ENCODE data around the gene DHX32. TPM values are rescaled to one million over a fixed set of nuclear protein-coding genes. Genes with fewer than 3 reads are reported as not detected.

The DHX32 gene
- total RNA-seq, 4 donors from 2014 or later = 40.0 to 53.2 (median 44.5) TPM

DNA sequence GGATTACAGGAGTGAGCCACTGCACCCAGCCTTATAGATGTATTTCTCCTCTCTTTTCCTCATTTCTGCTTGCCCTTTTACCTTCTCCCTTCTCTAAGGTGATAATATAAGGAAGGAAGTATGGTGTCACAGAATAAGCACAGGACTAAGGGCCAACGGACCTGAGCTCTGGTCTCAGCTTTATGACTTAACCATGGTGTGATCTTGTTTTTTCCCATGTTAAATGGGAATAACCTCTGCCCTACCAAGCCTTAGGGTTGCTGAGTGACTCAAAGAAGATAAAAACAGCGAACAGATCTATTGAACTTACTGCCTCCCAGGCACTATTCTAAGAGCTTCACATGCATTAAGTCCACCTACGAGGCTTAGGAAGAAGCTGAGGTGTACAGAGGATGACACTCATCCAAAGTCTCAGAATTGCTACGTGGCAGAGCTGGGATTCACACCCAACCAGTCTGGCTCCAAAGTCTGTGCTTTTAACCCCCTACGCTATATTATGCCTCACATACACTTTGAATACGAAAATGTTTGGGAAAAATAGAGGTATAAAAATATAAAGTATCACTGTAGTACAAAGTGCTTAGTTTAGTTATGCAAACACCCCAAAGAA lies 63.6 kb downstream of the DHX32 start:
- DNase-seq (ENCODE audit: low spot score in 2 of 2) = no peak
- 88% methylated on average over 6 of the region's 6 CpGs for WGBS
- Histone ChIP-seq H3K9me3 (no peaks in the 10 kb centered on the region), H3K4me3 (no peak overlapping the region), H3K36me3 (peaks cover 31% of the 10 kb centered on the region), H3K27ac (no peak overlapping the region), H3K4me1 (peaks cover 17% of the 10 kb centered on the region), H3K27me3 (no peaks in the 10 kb centered on the region)
- TF ChIP-seq CTCF (IDR thresholded peaks at IDR 0.05) (no peak), EP300 (IDR thresholded peaks at IDR 0.05) (no peak), POLR2A (IDR thresholded peaks at IDR 0.05) (no peak), POLR2AphosphoS5 (IDR thresholded peaks at IDR 0.05) (no peak)

- no peak for TF ChIP-seq POLR2A (IDR thresholded peaks at IDR 0.05)
- no peak for TF ChIP-seq EP300 (IDR thresholded peaks at IDR 0.05)
- no peak for TF ChIP-seq POLR2AphosphoS5 (IDR thresholded peaks at IDR 0.05)
- no peaks in the 10 kb centered on the region for H3K27me3 ChIP-seq
- WGBS = 94% methylated on average over 4 of the region's 4 CpGs
- H3K27ac ChIP-seq = no peak overlapping the region
- H3K4me1 ChIP-seq = peaks cover 8% of the 10 kb centered on the region
- no peak for DNase-seq (ENCODE audit: low spot score in 2 of 2)
- H3K9me3 ChIP-seq = no peaks in the 10 kb centered on the region
- H3K4me3 ChIP-seq = no peak overlapping the region
- peaks cover 37% of the 10 kb centered on the region for H3K36me3 ChIP-seq
Measured at GRCh38 chr10:125816548-125816947, 64.5 kb downstream of the DHX32 start.

- DNase-seq (ENCODE audit: low spot score in 2 of 2) = no peak
- Histone ChIP-seq H3K27me3 (no peaks in the 10 kb centered on the region), H3K36me3 (peaks cover 44% of the 10 kb centered on the region), H3K4me3 (no peak overlapping the region), H3K27ac (no peak overlapping the region), H3K9me3 (no peaks in the 10 kb centered on the region), H3K4me1 (peaks cover 2% of the 10 kb centered on the region)
- 75% methylated on average over 1 of the region's 1 CpG for WGBS
- TF ChIP-seq CTCF (IDR thresholded peaks at IDR 0.05) = no peak
- no peak for TF ChIP-seq POLR2AphosphoS5 (IDR thresholded peaks at IDR 0.05)
- TF ChIP-seq EP300 (IDR thresholded peaks at IDR 0.05) = no peak
- TF ChIP-seq POLR2A (IDR thresholded peaks at IDR 0.05) = no peak
Measured at GRCh38 chr10:125815764-125816163, 65.3 kb downstream of the DHX32 start.

DNA sequence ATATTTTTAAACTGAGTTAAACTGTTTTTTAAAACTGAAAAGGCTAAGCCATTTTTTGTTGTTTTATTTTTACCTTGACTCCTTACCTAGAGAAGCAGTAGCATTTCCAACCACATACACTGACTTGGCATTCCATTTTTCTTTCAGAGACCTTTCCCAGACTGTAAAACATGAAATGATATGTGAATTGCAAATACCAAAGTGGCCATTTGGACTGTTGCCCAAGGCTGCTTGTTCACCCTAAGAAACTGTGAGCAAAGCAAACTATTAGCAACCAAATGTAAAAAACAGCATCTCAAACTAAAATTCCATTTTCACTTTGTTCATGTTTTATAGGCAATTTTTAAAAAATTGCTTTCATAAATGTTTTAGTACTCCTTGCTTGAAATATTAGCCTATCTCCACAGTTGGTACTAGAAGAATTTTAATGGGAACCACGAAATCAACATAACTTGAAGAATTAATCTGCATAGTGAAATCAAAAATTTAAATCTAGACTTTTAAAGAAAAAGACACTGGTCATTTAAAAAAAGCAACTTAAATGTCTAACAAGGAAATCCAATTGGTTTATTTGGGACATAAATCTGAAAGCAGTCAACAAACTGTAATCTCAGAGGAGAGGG lies 68.9 kb downstream of the DHX32 start:
- no peak for DNase-seq (ENCODE audit: low spot score in 2 of 2)
- H3K4me3 ChIP-seq = no peak overlapping the region
- H3K27me3 ChIP-seq = no peaks in the 10 kb centered on the region
- H3K9me3 ChIP-seq = no peaks in the 10 kb centered on the region
- no peak for TF ChIP-seq POLR2A (IDR thresholded peaks at IDR 0.05)
- H3K4me1 ChIP-seq = no peaks in the 10 kb centered on the region
- H3K27ac ChIP-seq = no peak overlapping the region
- peaks cover 66% of the 10 kb centered on the region for H3K36me3 ChIP-seq
- 73% methylated on average over 1 of the region's 1 CpG for WGBS

GRCh38 chr10:125811251-125811650 lies 69.8 kb downstream of the DHX32 start:
- peaks cover 76% of the 10 kb centered on the region for H3K36me3 ChIP-seq
- H3K4me3 ChIP-seq = no peak overlapping the region
- H3K27ac ChIP-seq = no peak overlapping the region
- TF ChIP-seq EP300 (IDR thresholded peaks at IDR 0.05) (no peak), POLR2A (IDR thresholded peaks at IDR 0.05) (no peak), CTCF (IDR thresholded peaks at IDR 0.05) (no peak), POLR2AphosphoS5 (IDR thresholded peaks at IDR 0.05) (no peak)
- no peak for DNase-seq (ENCODE audit: low spot score in 2 of 2)
- H3K9me3 ChIP-seq = no peaks in the 10 kb centered on the region
- no peaks in the 10 kb centered on the region for H3K27me3 ChIP-seq
- no peaks in the 10 kb centered on the region for H3K4me1 ChIP-seq
- 67% methylated on average over 1 of the region's 1 CpG for WGBS

GRCh38 chr10:125808047-125808446 lies 73.0 kb downstream of the DHX32 start:
- TF ChIP-seq CTCF (IDR thresholded peaks at IDR 0.05) (no peak), POLR2AphosphoS5 (IDR thresholded peaks at IDR 0.05) (no peak), POLR2A (IDR thresholded peaks at IDR 0.05) (no peak), EP300 (IDR thresholded peaks at IDR 0.05) (no peak)
- DNase-seq (ENCODE audit: low spot score in 2 of 2) = no peak
- Histone ChIP-seq H3K4me3 (no peak overlapping the region), H3K27ac (no peak overlapping the region), H3K9me3 (no peaks in the 10 kb centered on the region), H3K36me3 (peaks cover 66% of the 10 kb centered on the region), H3K4me1 (no peaks in the 10 kb centered on the region), H3K27me3 (no peaks in the 10 kb centered on the region)
- WGBS = 100% methylated on average over 1 of the region's 1 CpG

Data from suprapubic skin (tissue), 4 donors.